HAP-1 (cell line): ENCODE measurements around the gene RAB11B.
A peak's percentile ranks its signal among the peaks of the same experiment; 100 is the strongest.
"Not testable (repeated sequence)": the region's sequence is repeated elsewhere in the genome, so short reads cannot be mapped to it uniquely, and the experiment has no call there.

Experiments used
- DNase-seq, 2 experiments: peaks; one replicate each; pipeline ENCODE4 v3.0.0-alpha.2; 2016 to 2020; ENCODE audit warnings: low spot score in 2 of 2
- H3K27me3 ChIP-seq: fragments of 250-450 bp; sonication (Bioruptor Pico); 2 replicates; pipeline ENCODE4 v1.5.1; 2020; ENCODE audit warnings: low read depth, mild to moderate bottlenecking, moderate library complexity
- H3K36me3 ChIP-seq: fragments of 250-450 bp; sonication (Bioruptor Pico); replicated peaks from 2 replicates; pipeline ENCODE4 v1.5.1; 2020; ENCODE audit warnings: mild to moderate bottlenecking
- H3K4me1 ChIP-seq: fragments of 250-450 bp; sonication (Bioruptor Pico); 2 replicates; pipeline ENCODE4 v1.5.1; 2020; ENCODE audit warnings: mild to moderate bottlenecking
- H3K4me3 ChIP-seq: fragments of 250-450 bp; sonication (Bioruptor Pico); 2 replicates; pipeline ENCODE4 v1.5.1; 2020; ENCODE audit warnings: mild to moderate bottlenecking, moderate library complexity
- H3K9me3 ChIP-seq: fragments of 250-450 bp; sonication (Bioruptor Pico); 2 replicates; pipeline ENCODE4 v1.5.1; 2020; ENCODE audit warnings: mild to moderate bottlenecking, moderate library complexity
- in situ Hi-C: fragments of 300-500 bp; cut with MboI; formaldehyde crosslinking; loops from 3 replicates; pipeline ENCODE4 v1.14.3; 2020; ENCODE audit warnings: low sequenced_read_pairs, inconsistent platforms, mixed read lengths

Gene RAB11B

GRCh38 chr19:8361921-8362793 is 28.0 kb upstream of the RAB11B start:
- in situ Hi-C loops, result no loop called here
- Histone ChIP-seq H3K4me3 (no peak overlapping the region), H3K27me3 (peaks cover 22% of the 10 kb centered on the region), H3K36me3 (no peaks in the 10 kb centered on the region), H3K4me1 (peaks cover 6% of the 10 kb centered on the region), H3K9me3 (peaks cover 2% of the 10 kb centered on the region; the same call in 1 of the 2 replicates)
- no peak for DNase-seq

GRCh38 chr19:8363803-8364771 is 26.1 kb upstream of the RAB11B start, which contains the start of gene ANGPTL4:
Gene ANGPTL4 (plus strand): TSS chr19:8364155. CDS start chr19:8364322, 167 bp downstream.
- in situ Hi-C loops, result no loop called here
- Histone ChIP-seq H3K27me3 (peaks cover 22% of the 10 kb centered on the region), H3K4me3 (peak within 1 kb of the TSS; percentile 38), H3K9me3 (peaks cover 2% of the 10 kb centered on the region; the same call in 1 of the 2 replicates), H3K4me1 (peaks cover 16% of the 10 kb centered on the region), H3K36me3 (no peaks in the 10 kb centered on the region)
- DNase-seq, result peak in 1 of 2 experiments; percentile 68

- no peaks in the 10 kb centered on the region for H3K36me3 ChIP-seq
- no peak overlapping the region for H3K4me3 ChIP-seq
- peaks cover 22% of the 10 kb centered on the region for H3K27me3 ChIP-seq
- H3K9me3 ChIP-seq, result peaks cover 2% of the 10 kb centered on the region; the same call in 1 of the 2 replicates
- H3K4me1 ChIP-seq, result peaks cover 16% of the 10 kb centered on the region
- DNase-seq, result no peak
- in situ Hi-C loops, result no loop called here
These were observed 24.0 kb upstream of the RAB11B start for GRCh38 chr19:8366121-8366581.

GRCh38 chr19:8366961-8367326 is 23.2 kb upstream of the RAB11B start:
- peaks cover 16% of the 10 kb centered on the region for H3K4me1 ChIP-seq
- in situ Hi-C loops, result no loop called here
- DNase-seq, result no peak

GRCh38 chr19:8367327-8368001 is 22.7 kb upstream of the RAB11B start:
- peaks cover 16% of the 10 kb centered on the region for H3K4me1 ChIP-seq
- H3K9me3 ChIP-seq, result peaks cover 2% of the 10 kb centered on the region; the same call in 1 of the 2 replicates
- H3K4me3 ChIP-seq, result no peak overlapping the region
- peak; percentile 47 to 87 for DNase-seq
- no peaks in the 10 kb centered on the region for H3K36me3 ChIP-seq
- in situ Hi-C loops, result no loop called here
- H3K27me3 ChIP-seq, result peaks cover 22% of the 10 kb centered on the region

More at GRCh38 chr19:8366961-8367326, 23.2 kb upstream of the RAB11B start:
- H3K9me3 ChIP-seq, result peaks cover 2% of the 10 kb centered on the region; the same call in 1 of the 2 replicates
- H3K4me3 ChIP-seq, result no peak overlapping the region
- H3K36me3 ChIP-seq, result no peaks in the 10 kb centered on the region
- peaks cover 22% of the 10 kb centered on the region for H3K27me3 ChIP-seq

GRCh38 chr19:8370176-8371010 is 19.8 kb upstream of the RAB11B start:
- in situ Hi-C loops, result no loop called here
- H3K27me3 ChIP-seq, result peaks cover 3% of the 10 kb centered on the region; the same call in 1 of the 2 replicates
- DNase-seq, result no peak
- no peaks in the 10 kb centered on the region for H3K36me3 ChIP-seq
- no peak overlapping the region for H3K4me3 ChIP-seq
- no peaks in the 10 kb centered on the region for H3K9me3 ChIP-seq
- peaks cover 16% of the 10 kb centered on the region for H3K4me1 ChIP-seq

- Histone ChIP-seq H3K4me3 (no peak overlapping the region), H3K9me3 (no peaks in the 10 kb centered on the region), H3K36me3 (no peaks in the 10 kb centered on the region), H3K4me1 (peaks cover 16% of the 10 kb centered on the region), H3K27me3 (no peaks in the 10 kb centered on the region)
- no peak for DNase-seq
- in situ Hi-C loops, result no loop called here
These were observed 19.0 kb upstream of the RAB11B start for GRCh38 chr19:8371011-8371804.

- Histone ChIP-seq H3K9me3 (no peaks in the 10 kb centered on the region), H3K36me3 (no peaks in the 10 kb centered on the region), H3K27me3 (no peaks in the 10 kb centered on the region), H3K4me1 (peaks cover 3% of the 10 kb centered on the region), H3K4me3 (no peak overlapping the region)
- peak in 1 of 2 experiments; percentile 47 for DNase-seq
- in situ Hi-C loops, result no loop called here
These were observed 16.0 kb upstream of the RAB11B start for GRCh38 chr19:8373867-8374813.

- DNase-seq, H3K27me3 ChIP-seq, H3K4me1 ChIP-seq, in situ Hi-C loops, H3K36me3 ChIP-seq, H3K9me3 ChIP-seq, H3K4me3 ChIP-seq: not testable (repeated sequence)
These were observed 14.4 kb upstream of the RAB11B start for GRCh38 chr19:8375766-8376165.

- H3K36me3 ChIP-seq, H3K4me3 ChIP-seq, DNase-seq, H3K27me3 ChIP-seq, H3K9me3 ChIP-seq, H3K4me1 ChIP-seq, in situ Hi-C loops: not testable (repeated sequence)
These were observed 13.7 kb upstream of the RAB11B start for GRCh38 chr19:8376373-8376974.

- no peaks in the 10 kb centered on the region for H3K36me3 ChIP-seq
- H3K9me3 ChIP-seq, result no peaks in the 10 kb centered on the region
- H3K4me1 ChIP-seq, result peaks cover 3% of the 10 kb centered on the region
- H3K27me3 ChIP-seq, result no peaks in the 10 kb centered on the region
- in situ Hi-C loops, result no loop called here
- no peak overlapping the region for H3K4me3 ChIP-seq
- no peak for DNase-seq
These were observed 12.6 kb upstream of the RAB11B start for GRCh38 chr19:8377598-8377997.
